HCT116 (cell line): Measurements from ENCODE around the gene MYO16. TPM values are rescaled to one million over a fixed set of nuclear protein-coding genes. Genes with fewer than 3 reads are reported as not detected.

ENCODE experiments used
- ATAC-seq: fragments of 200-7000 bp; cut with Tn5 transposase; 2 replicates; pipeline ENCODE4 v1.9.1; 2020; ENCODE audit warnings: mild to moderate bottlenecking, moderate library complexity
- BruUV-seq: library from RNA; stranded (reverse); fragments of 400-500 nt; replicated peaks from 2 replicates; lab custom pipeline; 2021; lab: Mats Ljungman, UMichigan
- CTCF ChIA-PET: fragments of 300-600 bp; sonication (Branson Sonifier 250); formaldehyde crosslinking; loops from one replicate; lab custom pipeline; 2021; ENCODE audit warnings: antibody characterized with exemption; lab: Charles Lee
- POLR2A ChIA-PET: fragments of 300-600, 350-600 bp; sonication (Branson Sonifier 250); formaldehyde crosslinking; loops from one replicate; lab custom pipeline; 2021; ENCODE audit warnings: antibody characterized with exemption; lab: Charles Lee
- RAD21 ChIA-PET, 2 experiments: fragments of 300-600 bp; sonication (Branson Sonifier 250); formaldehyde crosslinking; loops; one replicate each; lab custom pipeline; 2023; ENCODE audit warnings: low total read pairs in 2 of 2; ENCODE audit not compliant: uncharacterized antibody in 2 of 2, unreplicated experiment in 2 of 2, low non-redundant PET in 1 of 2; lab: Charles Lee
- DNase-seq: peaks from one replicate; pipeline ENCODE4 v3.0.0-alpha.2; 2010; ENCODE audit warnings: low read depth, low spot score
- H2AFZ ChIP-seq: fragments of 200-600 bp; shearing (Covaris generic), sonication (generic); 2 replicates; pipeline ENCODE4 v1.6.1; 2017; ENCODE audit warnings: low read depth, mixed run types, mixed read lengths, antibody characterized with exemption, low read length; ENCODE audit not compliant: poor library complexity, severe bottlenecking
- H3K27ac ChIP-seq: 2 replicates; pipeline ENCODE4 v1.5.1; 2012; ENCODE audit warnings: low read depth, low read length
- H3K27me3 ChIP-seq: fragments of 200-600 bp; sonication (generic); 2 replicates; pipeline ENCODE4 v1.6.1; 2016; ENCODE audit warnings: mixed run types, low read length, mixed read lengths; ENCODE audit not compliant: insufficient read depth
- H3K36me3 ChIP-seq, 2 experiments: fragments of 200-500 bp in 1 of 2; fragments of 200-600 bp in 1 of 2; sonication (Bioruptor generic) in 1 of 2; sonication (generic) in 1 of 2; 2 replicates each; pipeline versions ENCODE4 v1.5.1 to v1.6.1; 2014 to 2016; ENCODE audit warnings: low read length in 2 of 2, inconsistent platforms in 1 of 2, mixed read lengths in 1 of 2, mixed run types in 1 of 2; ENCODE audit not compliant: insufficient read depth in 2 of 2, control insufficient read depth in 1 of 2
- H3K4me1 ChIP-seq, 2 experiments: fragments of 200-600 bp in 1 of 2; sonication (generic) in 1 of 2; 2 replicates each; pipeline versions ENCODE4 v1.5.1 to v1.6.1; 2012 to 2017; ENCODE audit warnings: low read length in 2 of 2, inconsistent platforms in 1 of 2, mild to moderate bottlenecking in 1 of 2, mixed read lengths in 1 of 2, mixed run types in 1 of 2, moderate library complexity in 1 of 2; ENCODE audit not compliant: insufficient read depth in 2 of 2, control insufficient read depth in 1 of 2
- H3K4me2 ChIP-seq: fragments of 200-600 bp; sonication (generic); 2 replicates; pipeline ENCODE4 v1.6.1; 2017; ENCODE audit warnings: mixed run types, low read length, mixed read lengths
- H3K4me3 ChIP-seq, 2 experiments: fragments of 200-600 bp in 1 of 2; sonication (generic) in 1 of 2; replicated peaks in 1 of 2; 2 replicates each; pipeline ENCODE4 v1.5.1; 2011 to 2016; ENCODE audit warnings: low read length in 2 of 2, control low read depth in 1 of 2, low read depth in 1 of 2, mild to moderate bottlenecking in 1 of 2, mixed read lengths in 1 of 2, mixed run types in 1 of 2
- H3K79me2 ChIP-seq: fragments of 200-600 bp; sonication (generic); 2 replicates; pipeline ENCODE4 v1.6.1; 2017; ENCODE audit warnings: mild to moderate bottlenecking, mixed run types, low read length, moderate library complexity, mixed read lengths; ENCODE audit not compliant: insufficient read depth
- H3K9ac ChIP-seq: fragments of 200-600 bp; sonication (generic); 2 replicates; pipeline ENCODE4 v1.6.1; 2016; ENCODE audit warnings: low read length, mixed read lengths
- H3K9me2 ChIP-seq: fragments of 200-600 bp; sonication (generic), shearing (Covaris generic); 2 replicates; pipeline ENCODE4 v1.6.1; 2017; ENCODE audit warnings: mixed run types, mild to moderate bottlenecking, moderate library complexity; ENCODE audit not compliant: insufficient read depth
- H3K9me3 ChIP-seq, 2 experiments: fragments of 200-500 bp in 1 of 2; fragments of 200-600 bp in 1 of 2; sonication (Bioruptor generic) in 1 of 2; sonication (generic) in 1 of 2; 2 replicates each; pipeline ENCODE4 v1.6.1; 2014 to 2017; ENCODE audit warnings: low read length in 2 of 2, mixed read lengths in 2 of 2, inconsistent platforms in 1 of 2, low read depth in 1 of 2, mild to moderate bottlenecking in 1 of 2, mixed run types in 1 of 2, moderate library complexity in 1 of 2; ENCODE audit not compliant: control insufficient read depth in 1 of 2, insufficient read depth in 1 of 2
- H4K20me1 ChIP-seq: fragments of 200-600 bp; sonication (generic), shearing (Covaris generic); 2 replicates; pipeline ENCODE4 v1.6.1; 2017; ENCODE audit warnings: mixed run types, mild to moderate bottlenecking, moderate library complexity; ENCODE audit not compliant: insufficient read depth
- CEBPB ChIP-seq: IDR thresholded peaks from 2 replicates; pipeline ENCODE4 v1.6.1; 2012; ENCODE audit warnings: low read depth
- FOSL1 ChIP-seq: IDR thresholded peaks from 2 replicates; pipeline ENCODE4 v1.6.1; 2012; ENCODE audit warnings: low read depth
- JUND ChIP-seq: IDR thresholded peaks from 2 replicates; pipeline ENCODE4 v1.6.1; 2012
- POLR2AphosphoS5 ChIP-seq: IDR thresholded peaks from 2 replicates; pipeline ENCODE4 v1.6.1; 2011; ENCODE audit warnings: mild to moderate bottlenecking, low read depth, low read length, moderate library complexity
- RAD21 ChIP-seq: IDR thresholded peaks from 2 replicates; pipeline ENCODE4 v1.6.1; 2012; ENCODE audit warnings: low read depth, mild to moderate bottlenecking
- SP1 ChIP-seq: IDR thresholded peaks from 2 replicates; pipeline ENCODE4 v1.6.1; 2012; ENCODE audit warnings: low read depth
- SRF ChIP-seq: IDR thresholded peaks from 2 replicates; pipeline ENCODE4 v1.6.1; 2012; ENCODE audit warnings: low read depth
- TCF7L2 ChIP-seq: IDR thresholded peaks from 2 replicates; pipeline ENCODE4 v1.7.0; 2011; ENCODE audit warnings: borderline replicate concordance, inconsistent platforms; ENCODE audit not compliant: insufficient read depth, insufficient read length; ENCODE audit errors: extremely low read depth
- YY1 ChIP-seq: IDR thresholded peaks from 2 replicates; pipeline ENCODE4 v1.6.1; 2011; ENCODE audit warnings: low read length, low read depth, moderate library complexity, mild to moderate bottlenecking; ENCODE audit not compliant: insufficient replicate concordance; ENCODE audit errors: extremely low read depth
- intact Hi-C: fragments of 100-400 bp; cut with micrococcal nuclease; formaldehyde crosslinking; loops from 2 replicates; pipeline ENCODE4 v1.10.0; 2022
- total RNA-seq: library from RNA; stranded (reverse); gene quantifications from one replicate; pipeline ENCODE4 v1.2.1, GENCODE V29; 2021; ENCODE audit not compliant: unreplicated experiment
- TF ChIP-seq, protein P1 (sequence below): IDR thresholded peaks from 2 replicates; pipeline ENCODE4 v1.6.1; 2012
- TF ChIP-seq, protein P2 (sequence below): IDR thresholded peaks from 2 replicates; pipeline ENCODE4 v1.6.1; 2011; ENCODE audit warnings: mild to moderate bottlenecking, low read length, moderate library complexity; ENCODE audit not compliant: insufficient replicate concordance; ENCODE audit errors: extremely low read depth
- TF ChIP-seq, protein P3 (sequence below): IDR thresholded peaks from 2 replicates; pipeline ENCODE4 v1.6.1; 2012; ENCODE audit warnings: low read depth
- TF ChIP-seq, protein P4 (sequence below): IDR thresholded peaks from 2 replicates; pipeline ENCODE4 v1.6.1; 2012

The MYO16 gene
- total RNA-seq, 1 experiment from 2014 or later, result 0.07 TPM

DNA sequence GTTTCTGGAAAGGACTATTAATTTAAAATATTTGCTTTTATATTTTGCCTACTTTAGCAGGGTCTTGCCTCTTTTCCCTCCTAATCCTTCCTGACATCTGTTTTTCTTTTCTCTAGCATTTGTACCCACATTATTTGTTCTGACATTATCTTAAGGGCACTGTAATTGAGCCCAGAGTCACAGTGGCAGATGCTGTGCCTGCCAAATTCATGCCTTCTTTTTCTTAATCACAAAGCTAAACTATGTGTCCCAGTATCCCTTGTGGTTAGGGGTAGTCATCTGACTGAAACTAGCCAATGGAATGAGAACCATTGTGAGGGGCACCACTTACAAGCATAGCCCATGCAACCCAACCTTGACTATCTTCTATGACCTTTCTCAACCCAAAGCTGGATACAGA is 562.9 kb downstream of the MYO16 start:
- H3K4me1 ChIP-seq, result peaks cover 0 to 16% of the 10 kb centered on the region in 2 experiments; a peak in 2 of 4 replicates
- DNase-seq (no peak), ATAC-seq (no peak)
- no peaks in the 10 kb centered on the region for H4K20me1 ChIP-seq
- BruUV-seq, result no TSS peak
- intact Hi-C loops, result loop anchor here (10.0 kb wide), 1 partner anchor 978 kb away; the partner anchor contains the start of genes ABHD13 and LIG4
- H3K79me2 ChIP-seq, result no peaks in the 10 kb centered on the region
- no peaks in the 10 kb centered on the region for H3K36me3 ChIP-seq
- H3K4me3 ChIP-seq, result no peak overlapping the region
- no peaks in the 10 kb centered on the region for H3K27me3 ChIP-seq
- H3K9ac ChIP-seq, result no peak overlapping the region
- H3K9me2 ChIP-seq, result no peaks in the 10 kb centered on the region
- no peak overlapping the region for H3K4me2 ChIP-seq
- ChIA-PET RAD21 (no interaction called here), POLR2A (no interaction called here), CTCF (no interaction called here)
- no peak for TF ChIP-seq TCF7L2
- TF ChIP-seq, protein P1, sequence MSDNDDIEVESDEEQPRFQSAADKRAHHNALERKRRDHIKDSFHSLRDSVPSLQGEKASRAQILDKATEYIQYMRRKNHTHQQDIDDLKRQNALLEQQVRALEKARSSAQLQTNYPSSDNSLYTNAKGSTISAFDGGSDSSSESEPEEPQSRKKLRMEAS, result no peak
- no peak for TF ChIP-seq SRF
- TF ChIP-seq, protein P2, sequence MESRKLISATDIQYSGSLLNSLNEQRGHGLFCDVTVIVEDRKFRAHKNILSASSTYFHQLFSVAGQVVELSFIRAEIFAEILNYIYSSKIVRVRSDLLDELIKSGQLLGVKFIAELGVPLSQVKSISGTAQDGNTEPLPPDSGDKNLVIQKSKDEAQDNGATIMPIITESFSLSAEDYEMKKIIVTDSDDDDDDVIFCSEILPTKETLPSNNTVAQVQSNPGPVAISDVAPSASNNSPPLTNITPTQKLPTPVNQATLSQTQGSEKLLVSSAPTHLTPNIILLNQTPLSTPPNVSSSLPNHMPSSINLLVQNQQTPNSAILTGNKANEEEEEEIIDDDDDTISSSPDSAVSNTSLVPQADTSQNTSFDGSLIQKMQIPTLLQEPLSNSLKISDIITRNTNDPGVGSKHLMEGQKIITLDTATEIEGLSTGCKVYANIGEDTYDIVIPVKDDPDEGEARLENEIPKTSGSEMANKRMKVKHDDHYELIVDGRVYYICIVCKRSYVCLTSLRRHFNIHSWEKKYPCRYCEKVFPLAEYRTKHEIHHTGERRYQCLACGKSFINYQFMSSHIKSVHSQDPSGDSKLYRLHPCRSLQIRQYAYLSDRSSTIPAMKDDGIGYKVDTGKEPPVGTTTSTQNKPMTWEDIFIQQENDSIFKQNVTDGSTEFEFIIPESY, result no peak
- no peak for TF ChIP-seq RAD21
- TF ChIP-seq, protein P3, sequence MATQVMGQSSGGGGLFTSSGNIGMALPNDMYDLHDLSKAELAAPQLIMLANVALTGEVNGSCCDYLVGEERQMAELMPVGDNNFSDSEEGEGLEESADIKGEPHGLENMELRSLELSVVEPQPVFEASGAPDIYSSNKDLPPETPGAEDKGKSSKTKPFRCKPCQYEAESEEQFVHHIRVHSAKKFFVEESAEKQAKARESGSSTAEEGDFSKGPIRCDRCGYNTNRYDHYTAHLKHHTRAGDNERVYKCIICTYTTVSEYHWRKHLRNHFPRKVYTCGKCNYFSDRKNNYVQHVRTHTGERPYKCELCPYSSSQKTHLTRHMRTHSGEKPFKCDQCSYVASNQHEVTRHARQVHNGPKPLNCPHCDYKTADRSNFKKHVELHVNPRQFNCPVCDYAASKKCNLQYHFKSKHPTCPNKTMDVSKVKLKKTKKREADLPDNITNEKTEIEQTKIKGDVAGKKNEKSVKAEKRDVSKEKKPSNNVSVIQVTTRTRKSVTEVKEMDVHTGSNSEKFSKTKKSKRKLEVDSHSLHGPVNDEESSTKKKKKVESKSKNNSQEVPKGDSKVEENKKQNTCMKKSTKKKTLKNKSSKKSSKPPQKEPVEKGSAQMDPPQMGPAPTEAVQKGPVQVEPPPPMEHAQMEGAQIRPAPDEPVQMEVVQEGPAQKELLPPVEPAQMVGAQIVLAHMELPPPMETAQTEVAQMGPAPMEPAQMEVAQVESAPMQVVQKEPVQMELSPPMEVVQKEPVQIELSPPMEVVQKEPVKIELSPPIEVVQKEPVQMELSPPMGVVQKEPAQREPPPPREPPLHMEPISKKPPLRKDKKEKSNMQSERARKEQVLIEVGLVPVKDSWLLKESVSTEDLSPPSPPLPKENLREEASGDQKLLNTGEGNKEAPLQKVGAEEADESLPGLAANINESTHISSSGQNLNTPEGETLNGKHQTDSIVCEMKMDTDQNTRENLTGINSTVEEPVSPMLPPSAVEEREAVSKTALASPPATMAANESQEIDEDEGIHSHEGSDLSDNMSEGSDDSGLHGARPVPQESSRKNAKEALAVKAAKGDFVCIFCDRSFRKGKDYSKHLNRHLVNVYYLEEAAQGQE, result no peak
- TF ChIP-seq CEBPB, result no peak
- TF ChIP-seq POLR2AphosphoS5, result no peak
- TF ChIP-seq, protein P4, sequence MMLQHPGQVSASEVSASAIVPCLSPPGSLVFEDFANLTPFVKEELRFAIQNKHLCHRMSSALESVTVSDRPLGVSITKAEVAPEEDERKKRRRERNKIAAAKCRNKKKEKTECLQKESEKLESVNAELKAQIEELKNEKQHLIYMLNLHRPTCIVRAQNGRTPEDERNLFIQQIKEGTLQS, result no peak
- TF ChIP-seq YY1, result no peak
- no peak for TF ChIP-seq SP1
- no peak for TF ChIP-seq JUND
- no peak for TF ChIP-seq FOSL1
- H2AFZ ChIP-seq, result no peak overlapping the region
- H3K27ac ChIP-seq, result no peak overlapping the region
- H3K9me3 ChIP-seq, result no peaks in the 10 kb centered on the region
